PFSK-1 (cell line): Measurements from ENCODE around the gene CKAP4.

Experiments used
- FOXP2 ChIP-seq: optimal IDR thresholded peaks from 2 replicates; pipeline ENCODE3; 2011; ENCODE audit warnings: borderline replicate concordance, control low read depth, inconsistent platforms; ENCODE audit not compliant: insufficient read depth; ENCODE audit errors: extremely low read length, extremely low read depth
- POLR2AphosphoS5 ChIP-seq: IDR thresholded peaks from 2 replicates; pipeline ENCODE4 v1.6.1; 2012; ENCODE audit warnings: low read depth, mild to moderate bottlenecking, control low read depth, low read length, moderate library complexity
- SIN3A ChIP-seq: IDR thresholded peaks from 2 replicates; pipeline ENCODE4 v1.6.1; 2012; ENCODE audit warnings: mild to moderate bottlenecking, low read length, moderate library complexity, borderline replicate concordance; ENCODE audit not compliant: insufficient read depth
- TAF1 ChIP-seq: IDR thresholded peaks from 2 replicates; pipeline ENCODE4 v1.6.1; 2012; ENCODE audit warnings: low read length, control low read depth, borderline replicate concordance; ENCODE audit not compliant: insufficient read depth
- TF ChIP-seq, protein P1 (sequence below), 2 experiments: IDR thresholded peaks; 2 replicates each; pipeline versions ENCODE4 v1.6.1 to v1.8.0; 2011 to 2012; ENCODE audit warnings: low read depth in 2 of 2, low read length in 2 of 2, control low read depth in 1 of 2, inconsistent platforms in 1 of 2, mild to moderate bottlenecking in 1 of 2, moderate library complexity in 1 of 2; ENCODE audit not compliant: insufficient read depth in 1 of 2

DNA sequence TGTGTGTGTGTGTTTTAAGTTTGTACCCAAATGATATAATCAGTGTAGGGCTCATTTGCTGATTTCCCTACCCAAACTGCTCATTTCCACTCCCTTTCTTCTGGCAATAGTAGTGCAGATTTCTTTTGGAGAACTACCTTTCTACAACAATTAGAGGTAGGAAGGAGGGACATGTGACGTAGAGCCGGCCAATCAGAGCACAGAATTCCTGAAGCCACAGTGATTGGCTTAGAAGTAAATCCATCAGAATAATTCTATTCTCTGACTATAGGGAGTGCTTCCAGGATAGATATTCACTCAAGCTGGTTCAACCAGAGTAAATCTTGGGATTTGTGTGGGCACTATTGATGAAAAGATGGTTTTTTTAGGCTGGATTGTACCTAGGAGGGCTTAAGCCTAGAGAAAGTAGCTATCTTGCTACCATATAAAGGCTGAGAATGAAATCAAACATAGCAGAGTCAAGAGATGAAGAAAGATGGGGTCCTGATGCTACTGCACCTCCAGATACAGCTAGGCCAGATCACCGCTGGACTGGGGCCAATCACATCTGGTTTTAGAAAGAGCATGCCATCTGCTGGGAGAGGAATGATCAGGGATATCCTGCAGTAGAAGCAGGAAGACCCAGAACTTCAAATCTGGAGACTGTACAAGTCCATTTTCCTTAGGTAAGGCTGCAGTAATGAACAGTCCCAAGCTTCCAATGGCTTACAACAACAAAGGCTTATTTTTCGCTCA lies 55.0 kb downstream of the CKAP4 start:
- TF ChIP-seq POLR2AphosphoS5 (no peak), TAF1 (no peak), SIN3A (no peak), FOXP2 (no peak)
- TF ChIP-seq, protein P1, sequence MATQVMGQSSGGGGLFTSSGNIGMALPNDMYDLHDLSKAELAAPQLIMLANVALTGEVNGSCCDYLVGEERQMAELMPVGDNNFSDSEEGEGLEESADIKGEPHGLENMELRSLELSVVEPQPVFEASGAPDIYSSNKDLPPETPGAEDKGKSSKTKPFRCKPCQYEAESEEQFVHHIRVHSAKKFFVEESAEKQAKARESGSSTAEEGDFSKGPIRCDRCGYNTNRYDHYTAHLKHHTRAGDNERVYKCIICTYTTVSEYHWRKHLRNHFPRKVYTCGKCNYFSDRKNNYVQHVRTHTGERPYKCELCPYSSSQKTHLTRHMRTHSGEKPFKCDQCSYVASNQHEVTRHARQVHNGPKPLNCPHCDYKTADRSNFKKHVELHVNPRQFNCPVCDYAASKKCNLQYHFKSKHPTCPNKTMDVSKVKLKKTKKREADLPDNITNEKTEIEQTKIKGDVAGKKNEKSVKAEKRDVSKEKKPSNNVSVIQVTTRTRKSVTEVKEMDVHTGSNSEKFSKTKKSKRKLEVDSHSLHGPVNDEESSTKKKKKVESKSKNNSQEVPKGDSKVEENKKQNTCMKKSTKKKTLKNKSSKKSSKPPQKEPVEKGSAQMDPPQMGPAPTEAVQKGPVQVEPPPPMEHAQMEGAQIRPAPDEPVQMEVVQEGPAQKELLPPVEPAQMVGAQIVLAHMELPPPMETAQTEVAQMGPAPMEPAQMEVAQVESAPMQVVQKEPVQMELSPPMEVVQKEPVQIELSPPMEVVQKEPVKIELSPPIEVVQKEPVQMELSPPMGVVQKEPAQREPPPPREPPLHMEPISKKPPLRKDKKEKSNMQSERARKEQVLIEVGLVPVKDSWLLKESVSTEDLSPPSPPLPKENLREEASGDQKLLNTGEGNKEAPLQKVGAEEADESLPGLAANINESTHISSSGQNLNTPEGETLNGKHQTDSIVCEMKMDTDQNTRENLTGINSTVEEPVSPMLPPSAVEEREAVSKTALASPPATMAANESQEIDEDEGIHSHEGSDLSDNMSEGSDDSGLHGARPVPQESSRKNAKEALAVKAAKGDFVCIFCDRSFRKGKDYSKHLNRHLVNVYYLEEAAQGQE (IDR thresholded peaks at IDR 0.05; ENCODE audit: insufficient read depth in 1 of 2, low read depth in 2 of 2, low read length in 2 of 2): no peak
